ENCODE measurements around the gene A4GNT.
"Not testable (repeated sequence)": the region's sequence is repeated elsewhere in the genome, so short reads cannot be mapped to it uniquely, and the experiment has no call there.

The A4GNT gene

GRCh38 chr3:138132239-138132638 lies at the start of gene A4GNT:
TSS of gene A4GNT (minus strand) at chr3:138132390. CDS start at chr3:138131256, 1,134 bp downstream.
- DNase-seq = no peak

- DNase-seq = peak; percentile 28
These were observed 48.3 kb upstream of the A4GNT start for GRCh38 chr3:138180375-138181029.

- DNase-seq = peak; percentile 88
These were observed 42.4 kb upstream of the A4GNT start, which contains the start of gene DBR1 for GRCh38 chr3:138174421-138175131. TSS of gene DBR1 (minus strand) at chr3:138174921. CDS start at chr3:138174795, 126 bp downstream.

- peak; percentile 6 for DNase-seq
These were observed 41.7 kb upstream of the A4GNT start for GRCh38 chr3:138173769-138174420.

GRCh38 chr3:138172625-138173024 lies 40.4 kb upstream of the A4GNT start:
- DNase-seq = no peak

- DNase-seq = no peak
These were observed 32.9 kb upstream of the A4GNT start for GRCh38 chr3:138165061-138165460.

GRCh38 chr3:138157743-138158142 lies 25.6 kb upstream of the A4GNT start:
- no peak for DNase-seq

- no peak for DNase-seq
These were observed 22.3 kb upstream of the A4GNT start for GRCh38 chr3:138154534-138154933.

GRCh38 chr3:138148503-138148902 lies 16.3 kb upstream of the A4GNT start:
- no peak for DNase-seq

- not testable (repeated sequence) for DNase-seq
These were observed 10.0 kb upstream of the A4GNT start for GRCh38 chr3:138142181-138142580.

GRCh38 chr3:138140940-138141339 lies 8.8 kb upstream of the A4GNT start:
- no peak for DNase-seq

GRCh38 chr3:138139691-138140090 lies 7.5 kb upstream of the A4GNT start:
- DNase-seq = no peak

GRCh38 chr3:138137861-138138260 lies 5.7 kb upstream of the A4GNT start:
- no peak for DNase-seq

GRCh38 chr3:138136201-138136600 lies 4.0 kb upstream of the A4GNT start:
- DNase-seq = no peak

GRCh38 chr3:138135833-138136194 lies 3.6 kb upstream of the A4GNT start:
- DNase-seq = no peak

- no peak for DNase-seq
These were observed 3.1 kb upstream of the A4GNT start for GRCh38 chr3:138135146-138135832.

- DNase-seq = no peak
These were observed 4.4 kb downstream of the A4GNT start for GRCh38 chr3:138127636-138128365.

GRCh38 chr3:138125548-138126221 lies 6.5 kb downstream of the A4GNT start:
- peak; percentile 72 for DNase-seq

- DNase-seq = peak; percentile 44
These were observed 7.4 kb downstream of the A4GNT start for GRCh38 chr3:138124706-138125355.

GRCh38 chr3:138124188-138124587 lies 8.0 kb downstream of the A4GNT start:
- no peak for DNase-seq

- DNase-seq = no peak
These were observed 12.8 kb downstream of the A4GNT start for GRCh38 chr3:138119423-138119766.
